ENCODE measurements around the gene SLC26A11.
"Not testable (repeated sequence)": the region's sequence is repeated elsewhere in the genome, so short reads cannot be mapped to it uniquely, and the experiment has no call there.

Gene SLC26A11

DNA sequence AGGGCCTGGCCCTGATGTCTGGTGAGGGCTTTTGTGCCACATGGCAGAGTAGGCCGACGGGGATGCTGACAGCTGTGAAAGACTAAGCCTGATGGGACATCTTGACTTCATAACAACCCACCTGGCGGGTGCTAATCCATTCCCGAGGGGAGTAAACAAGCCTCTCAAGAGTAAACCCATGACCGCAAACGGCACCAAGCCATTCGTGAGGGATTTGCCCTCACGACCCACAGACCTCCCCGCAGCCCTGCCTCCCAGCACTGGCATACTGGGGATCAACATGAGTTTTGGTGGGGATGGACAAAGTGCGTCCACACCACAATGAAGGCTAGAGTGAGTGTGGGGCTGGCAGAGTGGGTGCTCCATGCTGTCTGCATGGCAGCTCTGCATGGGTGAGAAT lies 52.1 kb downstream of the SLC26A11 start:
- intact Hi-C loops (cut with DNase I), result no loop called here

DNA sequence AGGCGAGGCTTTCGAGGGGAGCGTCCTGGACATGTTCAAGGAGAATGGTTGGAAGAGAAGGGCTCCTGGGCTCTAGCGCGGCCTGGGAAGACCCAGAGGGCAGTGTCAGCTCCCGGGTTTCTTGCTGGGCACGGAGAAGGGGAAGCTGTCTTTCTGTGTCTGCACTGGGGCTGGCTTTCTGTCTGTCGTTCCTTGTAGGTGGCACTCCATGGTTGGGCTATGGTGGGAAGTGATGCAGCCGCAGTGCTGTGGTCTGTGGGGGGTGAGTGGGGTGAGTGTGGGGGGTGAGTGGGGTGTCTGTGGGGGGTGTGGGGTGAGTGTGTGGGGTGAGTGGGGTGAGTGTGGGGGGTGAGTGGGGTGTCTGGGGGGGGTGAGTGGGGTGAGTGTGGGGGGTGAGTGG lies 54.1 kb downstream of the SLC26A11 start:
- intact Hi-C loops (cut with DNase I), result no loop called here
- DNase-seq, result no peak

More for the DNA sequence above, 52.1 kb downstream of the SLC26A11 start:
- no peak for DNase-seq

DNA sequence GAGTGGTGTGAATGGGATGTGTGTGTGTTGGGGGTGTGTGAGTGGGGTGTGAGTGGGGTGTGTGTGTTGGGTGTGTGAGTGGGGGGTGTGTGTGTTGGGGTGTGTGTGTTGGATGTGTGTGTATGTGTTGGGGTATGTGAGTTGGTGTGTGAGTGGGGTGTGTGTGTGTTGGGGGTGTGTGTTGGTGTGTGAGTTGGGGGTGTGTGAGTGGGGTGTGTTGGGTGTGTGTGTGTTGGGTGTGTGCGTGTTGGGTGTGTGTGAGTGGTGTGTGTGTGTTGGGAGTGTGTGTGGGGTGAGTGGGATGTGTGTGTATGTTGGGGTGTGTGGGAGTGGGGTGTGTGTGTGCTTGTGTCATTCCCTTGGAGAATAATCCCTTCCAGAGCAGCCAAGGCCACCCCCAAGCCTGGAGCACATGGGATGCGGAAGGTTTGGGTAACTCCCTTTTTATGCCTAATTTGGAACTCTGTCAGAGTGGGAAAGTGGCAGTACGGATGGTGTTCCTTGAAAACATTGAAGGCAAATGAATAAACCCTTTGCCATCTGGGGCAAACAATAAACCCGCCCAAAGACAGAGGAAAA lies 54.7 kb downstream of the SLC26A11 start:
- DNase-seq, result no peak
- intact Hi-C loops (cut with DNase I), result no loop called here

DNA sequence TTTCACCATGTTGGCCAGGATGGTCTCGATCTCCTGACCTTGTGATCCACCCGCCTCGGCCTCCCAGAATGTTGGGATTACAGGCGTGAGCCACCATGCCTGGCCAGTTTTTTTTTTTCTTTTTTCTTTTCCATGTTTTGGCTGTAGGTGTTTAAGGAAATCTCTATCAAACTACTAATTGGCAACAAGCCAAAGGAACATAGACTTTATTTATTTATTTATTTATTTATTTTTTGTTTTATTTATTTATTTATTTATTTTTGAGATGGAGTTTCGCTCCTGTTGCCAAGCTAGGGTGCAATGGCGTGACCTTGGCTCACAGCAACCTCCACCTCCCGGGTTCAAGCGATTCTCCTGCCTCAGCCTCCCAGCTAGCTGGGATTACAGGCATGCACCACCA lies 55.6 kb downstream of the SLC26A11 start:
- intact Hi-C loops (cut with DNase I); DNase-seq: not testable (repeated sequence)

DNA sequence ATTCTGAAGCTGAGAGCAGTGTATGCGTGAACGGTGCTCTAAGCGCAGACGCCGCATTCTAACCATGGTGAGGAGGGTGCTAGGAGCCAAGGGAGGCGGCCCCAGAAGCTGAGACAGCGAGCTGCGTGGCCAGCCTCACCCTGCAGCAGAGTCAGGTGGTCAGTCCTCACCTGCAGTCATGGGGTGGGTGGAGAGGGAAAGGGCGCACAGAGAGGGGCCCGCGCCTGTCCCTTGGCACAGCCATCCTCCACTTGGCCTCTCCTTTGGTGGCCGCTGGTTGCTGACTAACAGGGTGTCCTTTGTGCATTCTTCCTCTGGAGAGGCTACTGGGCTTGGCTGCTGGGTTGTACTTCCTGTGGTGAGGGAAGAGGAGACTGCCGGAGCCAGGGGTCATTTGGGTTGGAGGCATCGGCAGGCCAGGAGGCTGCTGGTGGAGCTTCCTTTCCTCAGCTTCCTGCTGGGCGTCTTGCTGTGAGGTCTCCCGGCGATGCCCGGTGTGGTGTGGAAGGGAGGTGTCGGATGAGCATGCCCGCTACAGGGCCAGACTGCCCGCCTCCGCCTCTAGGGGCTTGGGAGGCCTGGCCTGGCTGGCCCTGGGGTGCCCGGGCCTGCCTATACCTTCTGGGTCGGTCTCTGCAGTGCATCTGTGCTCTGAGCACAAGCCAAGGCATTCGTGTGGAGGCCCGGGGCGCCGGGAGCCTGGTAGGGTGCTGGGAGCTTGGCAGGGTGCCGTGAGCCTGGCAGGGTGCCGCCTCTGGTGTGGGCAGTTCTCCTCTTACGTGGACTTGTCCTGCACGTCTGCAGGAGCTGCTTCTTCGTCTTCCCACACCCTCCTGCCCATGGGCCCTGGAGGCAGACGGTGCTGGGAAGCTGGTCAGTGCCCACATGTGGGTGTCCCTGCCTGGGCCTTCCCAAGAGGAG lies 57.8 kb downstream of the SLC26A11 start:
- intact Hi-C loops (cut with DNase I), result no loop called here
- DNase-seq, result peak in 6 of 10 donors; percentile 14 to 90 (median 56)

DNA sequence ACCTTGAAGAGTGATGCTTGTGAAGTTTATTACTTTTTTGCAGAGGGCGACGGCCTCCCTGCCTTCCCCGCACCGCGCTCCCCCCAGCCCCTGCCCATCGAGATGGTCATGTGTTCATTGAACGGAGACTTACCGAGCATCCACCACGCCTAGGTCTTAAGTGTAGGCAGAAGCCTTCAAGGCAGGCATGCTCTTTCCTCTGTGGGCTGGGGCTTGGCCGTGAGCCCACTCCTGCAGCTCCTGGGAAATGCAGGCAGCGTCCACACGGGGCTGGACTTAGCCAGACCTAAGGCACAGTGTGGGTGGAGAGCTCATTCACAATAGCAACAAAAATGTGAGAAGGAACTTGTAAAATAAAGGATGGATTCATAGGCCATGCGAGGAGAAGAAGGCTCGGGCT lies 59.7 kb downstream of the SLC26A11 start:
- intact Hi-C loops (cut with DNase I), result no loop called here
- peak in 4 of 10 donors; percentile 15 to 86 (median 78) for DNase-seq

DNA sequence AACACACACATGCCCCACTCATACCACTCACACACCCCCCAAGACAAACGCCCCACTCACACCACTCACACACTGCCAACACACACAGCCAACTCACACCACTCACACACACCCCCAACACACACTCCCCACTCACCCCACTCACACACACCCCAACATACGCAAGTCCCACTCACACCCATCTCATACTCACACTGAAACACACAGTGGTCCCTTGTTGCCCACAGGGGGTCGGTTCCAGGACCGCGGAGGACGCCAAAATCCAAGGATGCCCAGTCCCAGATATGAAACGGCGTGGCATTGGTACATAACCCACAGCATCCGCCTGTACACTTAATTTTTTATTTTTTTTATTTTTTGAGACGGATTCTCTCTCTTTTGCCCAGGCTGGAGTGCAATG lies 61.3 kb downstream of the SLC26A11 start:
- DNase-seq, result peak in 1 of 10 donors; percentile 35
- intact Hi-C loops (cut with DNase I), result no loop called here

DNA sequence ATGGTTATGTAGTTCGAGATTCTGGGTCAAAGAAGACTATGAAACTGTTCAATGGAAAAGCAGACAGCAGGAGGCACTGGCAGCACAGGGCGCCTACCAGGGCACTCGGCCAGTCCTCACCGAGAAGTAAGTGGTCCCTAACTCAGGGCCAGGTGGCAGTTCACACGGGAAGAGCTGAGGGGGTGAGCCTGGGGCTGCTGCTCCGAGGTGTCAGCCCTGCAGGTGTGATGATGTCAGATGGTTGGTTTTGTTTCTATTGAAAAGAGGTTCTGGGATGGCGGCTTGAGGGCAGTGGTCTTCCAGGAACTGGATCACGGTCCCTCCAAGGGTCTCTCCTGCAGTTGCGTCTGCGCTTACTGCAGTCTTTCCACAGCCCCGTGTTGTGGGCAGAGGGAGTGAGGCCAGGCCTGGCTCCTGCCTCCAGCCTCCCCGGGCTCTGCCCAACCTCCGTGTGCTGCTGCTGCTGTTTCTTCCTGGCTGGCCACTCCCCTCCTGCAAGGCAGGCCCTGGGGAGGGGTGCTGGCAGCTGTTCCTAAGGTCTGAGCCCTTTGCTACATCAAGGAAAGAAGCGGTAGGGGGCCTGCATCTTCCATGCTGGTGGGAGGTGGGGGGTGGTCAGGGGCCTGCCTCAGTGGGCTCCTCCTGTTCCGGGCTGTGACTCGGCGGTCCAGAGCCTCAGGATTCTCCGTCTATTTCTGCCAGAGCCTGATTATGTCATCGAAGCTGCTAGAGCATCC lies 63.1 kb downstream of the SLC26A11 start:
- peak in 2 of 10 donors; percentile 42 to 47 for DNase-seq
- intact Hi-C loops (cut with DNase I), result no loop called here

DNA sequence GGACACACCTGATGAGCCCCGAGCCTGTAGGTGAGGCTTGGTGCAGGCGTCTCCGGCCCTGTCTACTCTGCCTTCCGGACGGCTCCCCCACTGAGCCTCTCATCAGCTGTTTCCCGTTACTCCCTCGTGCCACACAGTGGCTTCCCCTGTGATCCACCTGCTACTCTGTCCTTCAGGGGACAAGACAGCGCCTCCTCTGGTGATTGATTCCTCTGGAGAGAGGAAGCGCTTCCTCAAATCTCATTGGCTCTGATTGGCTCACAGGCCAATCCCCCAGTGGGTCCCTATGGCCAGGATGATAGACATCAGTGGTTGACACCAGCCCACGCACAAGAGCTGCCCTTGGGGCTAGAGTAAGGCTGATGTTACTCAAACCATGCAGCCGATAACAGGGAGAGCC lies 64.4 kb downstream of the SLC26A11 start:
- DNase-seq, result peak in 2 of 10 donors; percentile 9 to 30
- intact Hi-C loops (cut with DNase I), result no loop called here

DNA sequence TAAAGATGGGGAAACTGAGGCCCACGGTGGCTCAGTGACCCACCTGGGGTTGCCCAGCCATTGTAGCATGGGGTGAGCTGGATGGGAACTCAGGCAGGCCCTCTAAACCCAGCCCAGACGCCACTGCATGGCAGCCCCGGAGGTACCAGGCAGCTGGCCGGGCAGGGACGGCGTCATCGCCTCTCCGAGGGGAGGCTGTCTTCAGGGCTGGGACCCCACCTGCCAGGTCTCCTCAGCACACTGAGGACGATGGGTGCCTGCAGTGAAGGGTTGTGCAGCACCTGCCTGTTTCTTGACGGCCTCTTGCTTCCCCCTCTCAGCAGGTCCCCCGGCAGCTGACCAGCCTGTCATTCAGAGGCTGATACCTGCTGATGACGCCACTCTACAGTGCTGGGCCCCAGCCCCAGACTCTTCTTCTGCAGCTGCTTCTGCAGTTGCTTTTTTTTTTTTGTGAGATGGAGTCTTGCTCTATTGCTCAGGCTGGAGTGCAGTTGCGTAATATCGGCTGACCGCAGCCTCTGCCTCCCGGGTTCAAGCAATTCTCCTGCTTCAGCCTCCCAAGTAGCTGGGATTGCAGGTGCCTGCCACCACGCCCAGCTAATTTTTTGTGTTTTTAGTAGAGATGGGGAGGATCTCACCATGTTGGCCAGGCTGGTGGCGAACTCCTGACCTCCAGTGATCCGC lies 65.2 kb downstream of the SLC26A11 start:
- peak in 2 of 10 donors; percentile 54 to 69 for DNase-seq
- intact Hi-C loops (cut with DNase I), result no loop called here

DNA sequence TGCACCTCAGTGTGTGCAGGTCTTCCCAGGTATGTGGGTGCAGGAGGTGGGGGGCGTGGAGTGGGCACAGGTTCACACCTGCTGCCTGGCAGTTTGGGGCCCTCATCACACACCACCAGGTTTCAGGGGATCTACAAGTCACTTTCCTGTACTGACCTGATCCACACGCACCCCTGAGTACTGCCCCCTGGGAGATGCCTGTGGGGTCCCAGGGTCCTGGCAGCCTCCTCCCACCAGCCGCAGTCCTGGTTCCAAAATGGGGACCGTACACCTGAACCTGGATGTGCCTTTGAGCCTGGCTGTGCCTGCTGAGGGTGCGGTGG lies 66.4 kb downstream of the SLC26A11 start:
- intact Hi-C loops (cut with DNase I), result no loop called here
- DNase-seq, result peak in 1 of 10 donors; percentile 75

DNA sequence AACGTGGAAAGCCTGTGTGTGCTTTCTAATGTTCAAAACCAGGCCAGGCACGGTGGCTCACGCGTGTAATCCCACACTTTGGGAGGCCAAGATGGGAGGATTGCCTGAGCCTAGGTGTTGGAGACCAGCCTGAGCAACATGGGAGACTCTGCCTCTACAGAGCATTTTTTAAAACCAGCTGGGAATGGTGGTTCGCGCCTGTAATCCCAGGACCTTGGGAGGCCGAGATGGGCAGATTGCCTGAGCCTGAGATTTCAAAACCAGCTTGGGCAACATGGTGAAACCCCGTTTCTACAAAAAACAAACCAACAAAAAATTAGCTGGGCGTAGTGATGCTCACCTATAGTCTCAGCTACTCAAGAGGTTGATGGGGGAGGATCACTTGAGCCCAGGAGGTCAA lies 66.8 kb downstream of the SLC26A11 start:
- intact Hi-C loops (cut with DNase I), result no loop called here
- peak in 1 of 10 donors; percentile 65 for DNase-seq

DNA sequence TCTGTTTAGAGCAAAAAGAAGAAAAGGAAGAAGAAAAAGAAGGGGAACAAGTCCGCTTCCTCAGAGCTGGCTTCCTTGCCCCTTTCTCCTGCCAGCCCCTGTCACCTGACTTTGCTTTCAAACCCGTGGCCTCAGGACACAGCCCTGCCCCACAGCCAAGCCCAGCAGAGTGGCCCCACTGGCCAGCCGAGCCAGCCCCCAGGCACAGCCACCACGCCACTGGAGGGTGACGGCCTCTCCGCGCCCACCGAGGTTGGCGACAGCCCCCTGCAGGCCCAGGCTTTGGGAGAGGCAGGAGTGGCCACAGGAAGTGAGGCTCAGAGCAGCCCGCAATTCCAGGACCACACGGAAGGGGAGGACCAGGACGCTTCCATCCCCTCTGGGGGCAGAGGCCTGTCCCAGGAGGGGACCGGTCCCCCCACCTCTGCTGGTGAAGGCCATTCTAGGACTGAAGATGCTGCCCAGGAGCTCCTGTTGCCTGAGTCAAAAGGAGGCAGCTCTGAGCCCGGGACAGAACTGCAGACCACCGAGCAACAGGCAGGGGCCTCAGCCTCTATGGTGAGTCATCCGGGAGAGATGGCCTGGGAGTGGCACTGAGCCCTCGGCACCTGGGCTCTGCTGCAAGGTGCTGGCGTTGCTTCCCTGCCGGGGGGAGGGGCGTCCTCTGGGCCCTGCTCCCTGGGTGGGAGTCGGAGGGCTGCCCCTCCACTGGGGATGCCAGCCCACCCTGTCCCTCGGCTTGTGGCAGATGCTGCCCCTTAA lies 67.8 kb downstream of the SLC26A11 start:
- DNase-seq, result peak in 4 of 10 donors; percentile 23 to 82 (median 31)

DNA sequence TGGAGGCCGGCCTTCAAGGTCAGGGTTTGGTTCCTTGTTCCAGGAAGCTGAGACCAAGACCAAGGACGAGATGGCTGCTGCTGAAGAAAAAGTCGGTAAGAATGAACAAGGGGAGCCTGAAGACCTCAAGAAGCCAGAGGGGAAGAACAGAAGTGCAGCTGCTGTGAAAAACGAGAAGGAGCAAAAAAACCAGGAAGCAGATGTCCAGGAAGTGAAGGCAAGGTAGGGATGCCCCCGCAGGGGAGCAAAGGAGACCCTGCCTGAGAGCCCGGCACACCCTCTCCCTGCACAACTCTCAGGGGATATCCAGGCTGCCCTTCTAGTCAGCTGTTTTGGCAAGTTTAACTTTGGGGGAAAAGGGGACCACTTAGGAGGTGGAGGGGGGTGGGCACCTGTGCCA lies 69.4 kb downstream of the SLC26A11 start:
- peak in 1 of 10 donors; percentile 37 for DNase-seq

More for the DNA sequence above, 67.8 kb downstream of the SLC26A11 start:
- intact Hi-C loops (cut with DNase I), result no loop called here

DNA sequence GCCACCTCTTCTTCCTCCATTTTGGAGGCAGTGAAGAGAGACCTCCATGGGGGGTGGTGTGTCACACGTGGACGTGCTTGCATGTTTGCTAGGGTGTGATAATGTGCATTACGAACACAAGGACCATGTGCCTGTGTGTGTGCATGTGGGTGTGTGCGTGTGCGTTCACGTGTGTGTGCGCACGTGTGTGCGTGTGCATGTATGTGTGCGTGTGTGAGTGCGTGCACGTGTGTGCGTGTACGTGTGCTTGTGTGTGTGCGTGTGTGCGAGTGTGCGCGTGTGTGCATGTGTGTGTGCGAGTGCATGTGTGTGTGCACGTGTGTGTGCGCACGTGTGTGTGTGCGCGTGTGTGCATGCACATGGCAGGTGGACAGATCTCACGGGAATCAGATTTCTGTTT lies 69.9 kb downstream of the SLC26A11 start:
- DNase-seq, result peak in 1 of 10 donors; percentile 18
- intact Hi-C loops (cut with DNase I), result no loop called here

More for the DNA sequence above, 69.4 kb downstream of the SLC26A11 start:
- intact Hi-C loops (cut with DNase I), result no loop called here

DNA sequence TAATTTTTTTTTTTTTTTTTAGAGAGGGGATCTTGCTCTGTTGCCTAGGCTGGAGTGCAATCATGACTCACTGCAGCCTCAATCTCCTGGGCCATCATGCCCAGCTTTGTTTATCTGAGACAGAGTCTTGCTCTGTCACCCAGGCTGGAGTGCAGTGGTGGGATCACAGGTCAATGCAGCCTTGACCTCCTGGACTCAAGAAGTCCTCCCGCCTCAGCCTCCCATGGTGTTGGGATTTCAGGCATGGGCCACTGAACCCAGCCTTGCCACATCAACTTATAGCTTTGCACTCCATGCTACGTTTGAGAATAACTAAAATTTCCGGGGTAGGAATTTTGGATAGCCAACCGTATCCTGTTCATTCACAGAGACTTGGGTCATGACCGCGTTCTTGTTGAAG lies 71.0 kb downstream of the SLC26A11 start:
- intact Hi-C loops (cut with DNase I), result no loop called here
- DNase-seq, result peak in 1 of 10 donors; percentile 42

DNA sequence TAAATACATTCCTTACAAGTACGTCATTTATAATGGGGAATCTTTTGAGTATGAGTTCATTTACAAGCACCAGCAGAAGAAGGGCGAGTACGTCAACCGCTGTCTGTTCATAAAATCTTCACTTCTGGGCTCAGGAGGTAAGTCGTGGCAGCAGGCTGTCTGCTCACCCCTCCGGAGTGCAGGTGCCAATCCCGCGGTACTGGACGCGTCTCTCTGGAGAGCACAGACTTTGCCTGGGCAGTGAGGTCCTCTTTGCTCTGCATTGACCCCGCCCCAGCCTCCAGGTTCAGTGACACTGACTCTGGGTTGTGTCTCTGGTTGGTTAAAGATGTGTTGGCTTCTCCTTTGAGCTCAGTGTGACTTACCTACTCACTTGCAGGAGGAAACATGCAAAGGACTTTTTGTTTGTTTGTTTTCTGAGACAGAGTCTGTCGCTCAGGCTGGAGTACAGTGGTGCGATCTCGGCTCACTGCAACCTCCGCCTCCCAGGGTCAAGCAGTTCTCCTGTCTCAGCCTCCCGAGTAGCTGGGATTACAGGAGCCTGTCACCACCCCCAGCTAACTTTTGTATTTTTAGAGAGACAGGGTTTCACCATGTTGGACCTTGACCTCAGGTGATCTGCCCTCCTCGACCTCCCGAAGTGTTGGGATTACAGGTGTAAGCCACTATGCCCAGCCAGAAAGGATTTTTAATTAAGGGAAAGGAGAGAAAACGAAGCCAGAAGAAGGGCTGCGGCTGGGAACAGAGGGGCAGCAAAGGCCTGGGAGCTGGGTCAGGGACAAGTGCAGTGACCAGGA lies 71.7 kb downstream of the SLC26A11 start:
- intact Hi-C loops (cut with DNase I), result no loop called here
- DNase-seq, result peak in 1 of 10 donors; percentile 61

DNA sequence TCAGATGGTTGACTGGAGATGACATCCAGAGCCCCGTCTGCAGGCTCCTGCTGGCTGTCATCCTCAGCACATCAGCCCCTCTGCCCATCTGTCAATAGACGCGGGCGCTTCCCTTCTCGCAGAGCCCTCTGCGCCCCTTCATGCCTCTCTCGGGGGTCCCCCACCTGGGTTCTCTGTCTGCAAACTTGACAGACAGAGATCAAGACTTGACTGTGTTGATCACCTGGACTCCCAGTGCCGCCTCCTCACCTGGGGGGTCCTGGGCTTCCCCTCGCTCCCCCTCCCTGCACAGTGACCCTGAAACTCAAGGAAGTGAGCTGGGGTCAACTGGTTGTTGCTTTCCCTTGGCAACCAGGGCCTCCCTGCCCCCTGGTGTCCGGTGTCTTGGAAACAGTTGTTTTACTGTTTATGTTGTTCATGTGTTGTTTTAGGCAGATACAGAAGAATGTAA lies 72.3 kb downstream of the SLC26A11 start:
- intact Hi-C loops (cut with DNase I), result no loop called here
- peak in 1 of 10 donors; percentile 55 for DNase-seq

DNA sequence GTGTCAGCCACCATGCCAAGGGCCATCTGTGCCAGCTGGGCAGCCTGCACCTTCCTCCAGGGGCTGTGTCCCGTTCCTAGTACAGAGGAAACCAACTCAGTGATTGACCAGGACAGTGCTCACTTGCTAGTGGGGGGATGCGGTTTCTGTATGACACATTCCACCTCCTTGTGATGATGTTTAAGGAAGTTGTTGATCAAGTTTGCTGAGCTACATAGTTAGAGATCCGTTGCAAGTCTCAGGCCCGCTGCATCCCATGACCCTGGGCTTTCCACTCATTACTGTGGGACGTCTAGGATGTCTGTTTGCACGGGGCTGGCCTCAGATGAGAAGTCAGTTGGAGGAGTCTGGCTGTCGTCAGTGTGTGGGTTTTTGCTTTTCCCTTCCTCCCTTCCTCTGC lies 74.0 kb downstream of the SLC26A11 start:
- DNase-seq, result peak in 2 of 10 donors; percentile 59 to 75
- intact Hi-C loops (cut with DNase I), result no loop called here

Data from posterior cingulate gyrus (tissue), 11 donors.